Right hindlimb (tissue), 1 donor: ENCODE results near the gene AP3S1.

Experiments used
- DNase-seq: peaks from one replicate; pipeline ENCODE4 v3.0.0-alpha.2; 2018

Gene AP3S1

GRCh38 chr5:115825948-115826347 lies 15.8 kb upstream of the AP3S1 start:
- DNase-seq: no peak

DNA sequence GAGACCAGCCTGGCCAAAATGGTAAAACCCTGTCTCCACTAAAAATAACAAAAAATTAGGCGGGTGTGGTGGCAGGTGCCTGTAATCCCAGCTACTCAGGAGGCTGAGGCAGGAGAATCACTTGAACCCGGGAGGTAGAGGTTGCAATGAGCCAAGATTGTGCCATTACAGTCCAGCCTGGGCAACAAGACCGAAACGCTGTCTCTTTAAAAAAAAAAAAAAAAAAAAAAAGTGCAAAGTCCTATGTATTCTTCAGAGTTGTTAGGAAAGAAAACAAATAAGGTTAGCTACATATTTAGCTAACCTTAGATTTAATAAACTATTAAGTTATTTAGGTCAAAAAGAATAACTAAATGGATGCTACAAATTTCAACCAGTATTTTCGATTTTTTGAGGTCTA lies 11.8 kb upstream of the AP3S1 start:
- DNase-seq: no peak

- DNase-seq: peak; percentile 27
Observed at GRCh38 chr5:115831163-115831768, 10.5 kb upstream of the AP3S1 start.

GRCh38 chr5:115835481-115835880 lies 6.3 kb upstream of the AP3S1 start:
- DNase-seq: no peak

- DNase-seq: no peak
Observed at GRCh38 chr5:115838885-115839518, 2.7 kb upstream of the AP3S1 start.

GRCh38 chr5:115840873-115841272 lies 862 bp upstream of the AP3S1 start:
- no peak for DNase-seq

DNA sequence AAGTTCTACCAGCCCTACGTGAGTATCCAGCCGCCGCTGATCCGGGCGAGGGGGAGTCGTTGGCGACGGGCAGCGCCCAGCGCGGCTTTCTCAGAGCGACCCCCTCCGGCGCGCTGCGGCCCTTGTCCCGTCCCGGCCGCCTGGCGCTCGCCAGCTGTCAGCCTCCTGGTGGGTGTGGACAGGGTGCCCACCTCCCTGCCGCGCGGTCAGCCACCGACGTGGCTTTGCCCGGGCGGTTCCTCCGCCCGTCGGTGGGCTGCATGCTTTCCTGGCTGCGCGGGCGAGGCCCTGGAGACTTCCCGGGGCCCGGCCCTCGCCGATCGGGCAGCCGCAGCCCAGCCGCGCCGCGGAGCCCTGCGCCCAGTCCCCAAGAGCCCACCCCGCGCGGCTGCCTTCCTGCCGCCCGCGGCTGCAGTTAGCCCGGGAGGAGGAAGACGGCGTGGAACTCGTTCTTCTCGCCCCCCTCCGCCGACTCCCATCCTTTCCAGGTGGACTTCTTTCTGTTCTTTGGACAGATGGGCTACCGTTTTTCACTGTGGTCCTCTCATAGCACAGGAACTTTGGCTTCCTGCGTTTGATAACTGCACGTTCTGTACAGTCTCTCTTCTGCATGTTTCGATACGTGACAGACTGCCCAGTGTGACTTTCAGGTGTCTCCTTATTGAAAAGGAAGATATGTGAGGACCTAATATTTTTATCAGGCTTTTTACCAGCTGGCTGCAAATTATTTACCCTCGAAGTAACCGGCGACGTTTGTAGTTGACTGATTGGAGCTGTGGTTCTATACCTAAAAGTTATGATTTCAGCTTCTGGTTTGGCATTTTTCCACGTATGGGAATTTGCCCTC lies 577 bp downstream of the AP3S1 start:
- DNase-seq: no peak

GRCh38 chr5:115842952-115843351 lies 1.2 kb downstream of the AP3S1 start:
- no peak for DNase-seq

- DNase-seq: no peak
Observed at GRCh38 chr5:115843444-115844130, 1.9 kb downstream of the AP3S1 start.

DNA sequence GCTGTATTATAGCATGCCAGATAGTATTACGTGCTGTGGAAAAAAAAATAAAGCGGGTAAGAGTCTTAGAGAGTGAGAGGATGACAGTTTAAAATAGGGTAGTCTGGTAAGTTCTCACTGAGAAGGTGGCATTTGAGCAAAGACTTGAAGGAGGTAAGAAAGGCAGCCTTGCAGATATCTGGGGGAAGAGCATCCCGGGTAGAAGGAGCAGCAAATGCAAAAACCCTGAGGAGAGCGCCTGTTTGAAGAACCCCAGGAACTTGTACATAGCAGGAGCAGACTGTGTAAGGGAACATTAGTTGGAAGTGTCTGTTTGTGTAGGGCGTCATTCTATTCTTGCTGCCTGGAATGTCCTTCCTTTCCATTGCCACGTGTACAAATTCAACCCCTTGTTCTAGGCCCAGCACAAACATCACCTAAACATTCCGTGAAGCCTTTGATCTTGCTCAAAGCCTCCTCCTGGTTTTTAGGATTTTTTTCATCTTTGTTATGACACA lies 2.6 kb downstream of the AP3S1 start:
- no peak for DNase-seq

GRCh38 chr5:115847290-115847689 lies 5.6 kb downstream of the AP3S1 start:
- no peak for DNase-seq

- DNase-seq: no peak
Observed at GRCh38 chr5:115849258-115849798, 7.6 kb downstream of the AP3S1 start.

DNA sequence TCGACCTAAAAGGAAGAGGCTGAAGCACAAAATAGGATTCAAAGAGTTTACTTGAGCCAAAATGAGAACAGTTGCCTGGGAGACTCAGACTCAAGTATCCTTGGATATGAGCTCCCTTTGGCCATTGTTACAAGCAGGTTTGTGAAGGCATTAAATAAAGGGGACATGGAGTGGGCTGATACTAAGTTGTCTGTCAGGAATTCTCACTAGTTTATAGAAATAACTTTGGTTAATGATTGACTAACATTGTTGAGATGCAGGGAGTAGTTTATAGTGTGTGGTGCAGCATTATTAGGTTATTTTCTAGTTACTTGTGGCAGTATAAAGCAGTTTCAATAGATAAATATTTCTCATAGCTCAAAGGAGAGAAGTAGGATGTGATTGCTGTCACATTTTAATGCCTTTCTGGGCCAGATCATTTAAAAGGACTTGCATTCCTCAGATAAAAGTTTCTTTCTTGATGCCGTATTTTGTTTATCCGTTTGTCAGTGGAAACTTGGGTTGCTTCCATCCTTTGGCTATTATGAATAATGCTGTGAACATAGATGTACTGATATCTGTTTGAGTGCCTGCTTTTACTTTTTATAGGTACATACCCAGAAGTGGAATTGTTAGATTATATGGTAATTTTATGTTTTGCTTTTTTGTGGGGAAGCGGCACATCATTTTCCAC lies 9.1 kb downstream of the AP3S1 start:
- no peak for DNase-seq

DNA sequence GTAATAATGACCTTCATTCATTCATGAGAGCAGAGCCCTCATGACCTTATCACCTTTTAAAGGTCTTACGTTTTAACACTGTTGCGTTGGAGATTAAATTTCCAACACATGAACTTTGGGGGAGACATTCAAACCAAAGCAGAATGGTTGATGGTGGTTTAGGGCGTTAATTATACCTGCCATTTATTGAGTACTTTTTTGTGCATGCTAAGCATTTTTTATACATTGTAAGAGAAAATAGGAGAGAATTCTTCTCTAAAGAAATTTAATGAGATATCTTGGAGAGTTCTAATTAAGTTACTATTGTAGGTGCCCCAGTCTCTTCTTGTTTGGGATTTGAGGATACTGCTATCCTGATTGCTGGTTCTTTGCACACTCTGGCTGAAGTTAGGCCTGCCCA lies 12.4 kb downstream of the AP3S1 start:
- DNase-seq: no peak

GRCh38 chr5:115855959-115856358 lies 14.2 kb downstream of the AP3S1 start:
- DNase-seq: no peak

DNA sequence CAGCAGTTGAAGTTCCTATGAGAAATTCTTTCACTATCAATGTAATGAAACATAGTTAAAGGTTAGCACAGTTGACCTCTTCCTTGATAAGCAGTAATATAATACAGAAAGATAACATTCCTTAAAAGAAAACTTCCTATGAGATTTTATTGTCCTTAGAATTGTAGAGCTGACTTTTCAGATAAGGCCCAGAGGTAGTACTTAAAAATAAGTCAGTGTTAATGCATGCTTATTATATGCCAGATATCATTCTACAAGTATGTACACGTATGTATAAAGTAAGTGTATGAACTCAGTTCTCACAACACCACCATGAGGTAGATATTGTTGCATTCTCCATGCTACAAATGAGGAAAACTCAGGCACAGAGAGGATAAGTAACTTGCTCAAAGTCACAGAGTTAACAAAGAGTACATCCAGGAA lies 15.3 kb downstream of the AP3S1 start:
- no peak for DNase-seq

- no peak for DNase-seq
Observed at GRCh38 chr5:115857626-115858349, 16.1 kb downstream of the AP3S1 start.

DNA sequence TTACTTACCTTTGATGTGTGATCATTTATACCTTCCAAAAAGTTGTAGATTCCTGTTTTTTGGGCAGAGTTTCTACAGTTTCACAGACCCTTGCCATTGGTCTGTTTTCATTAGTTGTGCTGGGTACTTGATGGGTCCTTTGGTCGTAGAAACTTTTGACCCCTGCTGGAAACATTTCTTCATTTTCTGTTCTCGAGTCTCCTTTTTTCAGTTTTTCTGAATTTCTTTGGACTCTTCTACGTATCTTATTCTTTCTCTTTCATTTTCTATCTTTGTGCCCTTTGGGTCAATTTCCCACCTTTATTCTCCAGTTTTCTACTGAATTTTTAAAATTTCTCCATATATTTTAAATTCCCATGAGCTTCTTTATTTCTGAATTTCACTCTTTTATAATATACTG lies 16.7 kb downstream of the AP3S1 start:
- DNase-seq: no peak

GRCh38 chr5:115859378-115859777 lies 17.6 kb downstream of the AP3S1 start:
- DNase-seq: no peak

GRCh38 chr5:115869256-115869795 lies 27.6 kb downstream of the AP3S1 start:
- no peak for DNase-seq

- no peak for DNase-seq
Observed at GRCh38 chr5:115872447-115872846, 30.7 kb downstream of the AP3S1 start.
